Melanocyte of skin (primary cell): ENCODE results near the gene AGPAT2. TPM values are rescaled to one million over a fixed set of nuclear protein-coding genes. Genes with fewer than 3 reads are reported as not detected.

Source experiments
- small RNA-seq, 2 donors: library from RNA; depleted of rRNA; stranded (forward); fragments of <200 nt; gene quantifications; one replicate each; pipeline ENCODE3, GENCODE V24; 2012
- total RNA-seq, 2 donors: library from RNA; depleted of rRNA; stranded (reverse); fragments of >200 nt; gene quantifications; 2 replicates each; pipeline ENCODE4 v1.2.3, GENCODE V29; 2012

AGPAT2 gene
- 10 to 100 TPM; 48.2 to 67.3 TPM for total RNA-seq

DNA sequence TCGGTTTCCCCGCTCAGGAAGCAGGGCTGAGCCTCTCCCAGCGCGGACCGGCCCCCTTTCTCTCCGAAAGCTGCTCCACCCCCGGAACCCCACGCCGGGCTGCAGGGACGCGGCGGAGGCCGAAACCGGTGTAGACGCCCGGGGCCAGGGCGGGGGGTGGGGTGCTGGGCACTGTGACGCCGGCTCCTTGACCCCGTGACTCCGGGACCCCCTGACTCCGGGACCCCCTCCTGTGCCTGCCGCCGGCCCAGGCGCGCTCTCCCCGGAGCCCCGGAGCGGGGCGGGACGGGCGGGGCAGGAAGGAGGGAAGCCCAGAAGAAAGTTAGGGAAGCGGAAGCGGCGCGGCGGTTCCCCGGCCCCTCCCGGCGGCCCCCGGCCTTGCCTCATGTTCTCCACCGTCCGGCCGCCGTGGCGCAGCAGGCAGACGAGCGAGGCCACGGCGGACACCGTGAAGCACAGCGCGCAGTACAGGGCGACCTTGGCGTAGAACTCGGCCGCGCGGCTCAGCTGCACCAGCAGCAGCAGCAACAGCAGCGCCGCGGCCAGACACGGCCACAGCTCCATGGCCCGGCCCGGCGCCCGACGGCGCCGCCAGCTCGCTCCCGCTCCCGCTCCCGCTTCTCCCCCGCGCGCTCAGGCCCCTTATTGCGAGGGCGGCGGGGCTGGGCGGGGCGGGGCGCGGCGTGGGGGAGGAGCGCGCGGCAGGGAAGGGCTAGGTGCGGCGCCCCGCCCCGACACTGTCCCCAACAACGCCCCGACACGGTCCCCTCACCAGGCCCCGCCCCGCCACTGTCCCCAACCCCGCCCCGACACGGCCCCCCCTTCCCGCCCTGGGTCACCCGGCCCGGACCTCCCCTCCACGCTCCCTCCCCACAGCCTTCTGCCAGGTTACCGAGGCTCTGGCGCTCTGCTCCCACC is at the start of gene AGPAT2:
Gene AGPAT2, minus strand, starts transcription at position 664 of the 918 bp plus-strand sequence. Its CDS starts 100 bp downstream, at position 564.

DNA sequence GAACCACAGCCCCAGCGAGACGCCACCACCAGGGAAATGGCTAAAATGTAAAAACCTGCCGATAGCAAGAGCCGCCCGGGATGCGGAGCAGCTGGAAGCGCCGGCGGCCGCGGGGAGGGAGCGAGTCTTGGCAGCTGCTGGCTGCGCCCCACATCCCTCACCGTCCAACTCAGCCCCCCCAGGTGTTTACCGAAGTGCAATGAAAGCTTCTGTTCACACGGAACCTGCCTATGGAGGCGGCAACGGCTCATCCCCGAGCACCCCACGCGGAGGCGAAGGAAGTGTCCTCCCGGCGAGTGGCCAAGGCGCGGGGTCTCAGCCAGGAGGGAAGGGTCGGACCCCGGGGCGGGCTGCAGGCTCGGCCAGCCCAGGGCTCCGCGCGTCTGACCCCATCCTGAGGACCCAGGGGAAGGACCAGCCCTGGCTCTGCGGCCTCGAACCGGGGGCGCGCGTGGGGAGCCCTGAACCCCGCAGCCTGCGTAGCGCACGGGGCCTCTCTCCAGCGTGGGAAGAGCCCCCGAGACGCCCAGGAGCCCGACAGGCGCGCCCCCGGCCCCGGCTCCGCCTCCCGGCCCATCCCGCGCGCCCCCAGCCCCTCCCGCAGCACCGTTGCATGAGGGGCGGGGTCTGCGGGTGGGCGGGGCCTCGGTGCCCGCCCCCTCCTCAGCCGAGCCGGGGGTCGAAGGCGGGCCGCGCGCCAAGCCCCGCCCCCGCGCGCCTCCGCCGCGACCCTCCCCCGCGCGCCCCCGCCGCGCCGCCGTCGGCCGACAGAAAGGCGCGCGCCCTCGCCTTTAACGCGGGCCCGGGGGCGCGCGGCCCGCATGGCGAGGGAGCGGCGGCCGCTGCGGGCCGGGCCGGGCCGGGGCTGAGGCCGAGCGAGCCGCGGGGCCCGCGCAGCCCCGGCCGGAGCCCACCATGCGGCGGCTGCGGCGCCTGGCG is 24.8 kb upstream of the AGPAT2 start, which contains the start of gene DIPK1B:
Gene DIPK1B, plus strand, starts transcription at position 822 of the 939 bp plus-strand sequence. Its CDS starts 94 bp downstream, at position 916.

GRCh38 chr9:136662656-136663581 is 24.3 kb downstream of the AGPAT2 start, which contains the start of gene EGFL7:
TSS of gene EGFL7 (plus strand) at chr9:136662916. CDS start at chr9:136668283, 5,367 bp downstream.

Small RNA genes lying within 50 kb of the gene (small RNA-seq; reads per million reads assigned to genes)
- 9,130 to 11,838 reads per million in 2 donors for gene MIR126

Other genes with a start within 250 kb of the AGPAT2 start
- gene INPP5E, start 247.6 kb downstream of the AGPAT2 start, total RNA-seq, result 10 to 100 TPM in 1 of 2 donors, 1 to 10 TPM in 1; 8.0 to 12.7 TPM
- gene SEC16A, start 204.4 kb downstream of the AGPAT2 start, total RNA-seq, result 10 to 100 TPM; 19.6 to 26.6 TPM
- 10 to 100 TPM in 1 of 2 donors, 1 to 10 TPM in 1; 9.6 to 23.0 TPM for gene NOTCH1, start 141.4 kb downstream of the AGPAT2 start, total RNA-seq
- gene EGFL7, start 24.5 kb downstream of the AGPAT2 start, total RNA-seq, result 10 to 100 TPM in 1 of 2 donors, 1 to 10 TPM in 1; 5.9 to 18.3 TPM
- gene DIPK1B, start 25.1 kb upstream of the AGPAT2 start, total RNA-seq, result 10 to 100 TPM in 1 of 2 donors, 1 to 10 TPM in 1; 8.6 to 11.7 TPM
- gene LCN10, start 55.5 kb upstream of the AGPAT2 start, total RNA-seq, result not detected
- not detected for gene LCN6, start 61.1 kb upstream of the AGPAT2 start, total RNA-seq
- not detected for gene LCN8, start 70.8 kb upstream of the AGPAT2 start, total RNA-seq
- not detected for gene LCN15, start 77.1 kb upstream of the AGPAT2 start, total RNA-seq
- gene TMEM141, start 103.9 kb upstream of the AGPAT2 start, total RNA-seq, result 10 to 100 TPM; 42.3 to 55.4 TPM
- gene CCDC183, start 108.9 kb upstream of the AGPAT2 start, total RNA-seq, result under 1 TPM; 0.67 to 0.69 TPM
- gene RABL6, start 120.5 kb upstream of the AGPAT2 start, total RNA-seq, result 100 to 1,000 TPM in 1 of 2 donors, 10 to 100 TPM in 1; 84.3 to 100 TPM
- gene AJM1, start 155.0 kb upstream of the AGPAT2 start, total RNA-seq, result under 1 TPM; 0.33 to 0.34 TPM
- gene PHPT1, start 162.0 kb upstream of the AGPAT2 start, total RNA-seq, result 10 to 100 TPM; 40.0 to 51.6 TPM
- gene MAMDC4, start 164.9 kb upstream of the AGPAT2 start, total RNA-seq, result under 1 TPM; 0.67 to 0.69 TPM
- 100 to 1,000 TPM; 181 to 217 TPM for gene EDF1, start 178.9 kb upstream of the AGPAT2 start, total RNA-seq
- 10 to 100 TPM; 18.9 to 27.3 TPM for gene TRAF2, start 199.1 kb upstream of the AGPAT2 start, total RNA-seq